ENCODE data around the gene PEAK1. TPM values are rescaled to one million over a fixed set of nuclear protein-coding genes. Genes with fewer than 3 reads are reported as not detected.

Gene PEAK1
- total and polyA plus RNA-seq, 10 of the 15 experiments (the other 5 are each of a cell fraction or from before 2014, with no cell fraction given): 0.62 to 24.2 (median 11.2) TPM

- TF ChIP-seq NFXL1 (IDR thresholded peaks at IDR 0.05; ENCODE audit: borderline replicate concordance) (no peak), TARDBP (IDR thresholded peaks at IDR 0.05; ENCODE audit: borderline replicate concordance) (no peak), ZSCAN29 (IDR thresholded peaks at IDR 0.05) (no peak), SPI1 (IDR thresholded peaks at IDR 0.05; ENCODE audit: borderline replicate concordance, insufficient read depth, low read depth, low read length) (no peak), ZNF622 (IDR thresholded peaks at IDR 0.05) (no peak), REST (IDR thresholded peaks at IDR 0.05; ENCODE audit: low read depth, low read length) (no peak), RELB (IDR thresholded peaks at IDR 0.05; ENCODE audit: low read depth) (no peak), ZZZ3 (IDR thresholded peaks at IDR 0.05; ENCODE audit: control insufficient read depth, insufficient read length, low read depth) (no peak), PAX5 (IDR thresholded peaks at IDR 0.05; ENCODE audit: borderline replicate concordance, low read depth, low read length) (no peak), CBFB (IDR thresholded peaks at IDR 0.05; ENCODE audit: low read depth) (no peak), KDM1A (IDR thresholded peaks at IDR 0.05; ENCODE audit: borderline replicate concordance) (no peak), ASH2L (IDR thresholded peaks at IDR 0.05; ENCODE audit: borderline replicate concordance, low read depth) (no peak)
- Histone ChIP-seq H3K4me3 (no peak overlapping the region), H3K36me3 (ENCODE audit: control insufficient read depth in 2 of 2, insufficient read depth in 2 of 2, low read length in 1 of 2) (peaks cover 0 to 2% of the 10 kb centered on the region in 2 experiments; a peak in 1 of 4 replicates), H3K27me3 (replicated peaks in 1 of 2; ENCODE audit: control insufficient read depth in 2 of 2, insufficient read depth in 2 of 2, low read length in 1 of 2) (no peaks in the 10 kb centered on the region), H3K4me2 (ENCODE audit: control insufficient read depth, insufficient read depth) (no peak overlapping the region), H3K4me1 (ENCODE audit: control insufficient read depth, insufficient read depth, low read length) (0 out of 2 replicates have a peak, but pooled peaks cover 2% of the 10 kb centered on the region), H3K79me2 (ENCODE audit: control insufficient read depth, insufficient read depth, low read length) (no peaks in the 10 kb centered on the region), H3K9me3 (replicated peaks; ENCODE audit: control insufficient read depth, insufficient read depth, low read length) (peaks cover 8% of the 10 kb centered on the region; the same call in 2 of the 3 replicates), H2AFZ (ENCODE audit: control insufficient read depth, low read depth, low read length) (no peak overlapping the region), H3K9ac (ENCODE audit: control insufficient read depth, insufficient read depth, low read length) (no peak overlapping the region), H3K27ac (ENCODE audit: control insufficient read depth, insufficient read depth) (no peak overlapping the region), H4K20me1 (ENCODE audit: control insufficient read depth, insufficient read depth) (no peaks in the 10 kb centered on the region)
- intact Hi-C loops (cut with micrococcal nuclease; ENCODE audit: unreplicated experiment) (no loop called here), in situ Hi-C loops (cut with MboI) (no loop called here)
- FAIRE-seq (no peak), ATAC-seq (no peak), DNase-seq (ENCODE audit: low read depth, low spot score) (no peak)
- ChIA-PET POLR2A (no interaction called here), CTCF (no interaction called here), SMC1A (ENCODE audit: uncharacterized antibody, unreplicated experiment) (no interaction called here), RAD21 (ENCODE audit: unreplicated experiment) (no interaction called here)
- BruUV-seq (replicated peaks): no TSS peak
- WGBS (ENCODE audit: insufficient coverage, insufficient replicate concordance, low lambda C conversion rate, missing lambda C conversion rate): 68% methylated on average over 2 of the region's 2 CpGs
These were observed 184.3 kb downstream of the PEAK1 start for GRCh38 chr15:77235566-77235965.

Measured in GM12878 (cell line).